NB4 (cell line): Measurements from ENCODE around the gene SEH1L.
"Not testable (repeated sequence)": the region's sequence is repeated elsewhere in the genome, so short reads cannot be mapped to it uniquely, and the experiment has no call there.

ENCODE experiments used
- DNase-seq: peaks from one replicate; pipeline ENCODE4 v3.0.0; 2010; ENCODE audit warnings: low read depth
- H3K4me3 ChIP-seq: one replicate; pipeline ENCODE4 v1.5.1; 2011; ENCODE audit warnings: mild to moderate bottlenecking, low read depth, low read length, moderate library complexity
- CTCF ChIP-seq: IDR thresholded peaks from one replicate; pipeline ENCODE4 v1.5.1; 2012; ENCODE audit warnings: low read depth, low read length
- MAX ChIP-seq: IDR thresholded peaks from 2 replicates; pipeline ENCODE4 v1.6.1; 2011; ENCODE audit warnings: low read depth, low read length
- MYC ChIP-seq: IDR thresholded peaks from 2 replicates; pipeline ENCODE4 v1.6.1; 2011; ENCODE audit warnings: low read depth, low read length
- POLR2A ChIP-seq: IDR thresholded peaks from 2 replicates; pipeline ENCODE4 v1.6.1; 2011; ENCODE audit warnings: mild to moderate bottlenecking; ENCODE audit not compliant: insufficient read length; ENCODE audit errors: extremely low read depth

SEH1L gene

GRCh38 chr18:12976305-12976704 lies 28.5 kb downstream of the SEH1L start:
- no peak for DNase-seq
- H3K4me3 ChIP-seq, result no peak overlapping the region
- TF ChIP-seq POLR2A (no peak), MAX (no peak), MYC (no peak), CTCF (no peak)

GRCh38 chr18:12980065-12980464 lies 32.3 kb downstream of the SEH1L start:
- not testable (repeated sequence) for DNase-seq, H3K4me3 ChIP-seq

GRCh38 chr18:12989397-12990122 lies 41.7 kb downstream of the SEH1L start:
- H3K4me3 ChIP-seq, result no peak overlapping the region
- peak; percentile 6 for DNase-seq
- TF ChIP-seq MAX (no peak), MYC (no peak), POLR2A (no peak), CTCF (no peak)

GRCh38 chr18:12990123-12990475 lies 42.3 kb downstream of the SEH1L start:
- H3K4me3 ChIP-seq, result peak overlapping the region; percentile 95
- TF ChIP-seq POLR2A (no peak), MAX (peak; percentile 23; the same call in 1 of the 2 replicates)
- DNase-seq, result peak; percentile 59

- 0 out of 2 replicates have a peak, but pooled peaks have one; percentile 4 for TF ChIP-seq MYC
- TF ChIP-seq POLR2A, result no peak
- no peak for TF ChIP-seq MAX
- DNase-seq, result no peak
- H3K4me3 ChIP-seq, result peak overlapping the region; percentile 95
These were observed 42.8 kb downstream of the SEH1L start for GRCh38 chr18:12990641-12990966.

- peak; percentile 99 for DNase-seq
- TF ChIP-seq MAX (peak; percentile 52), POLR2A (peak; percentile 69), MYC (peak; percentile 38; the same call in 1 of the 2 replicates), CTCF (no peak)
- peak within 1 kb of the TSS; percentile 95 for H3K4me3 ChIP-seq
These were observed 43.4 kb downstream of the SEH1L start, which contains the start of gene CEP192 for GRCh38 chr18:12990967-12991820. Gene CEP192 (plus strand): TSS chr18:12991362. CDS start chr18:12999425, 8,063 bp downstream.

- peak overlapping the region; percentile 95 for H3K4me3 ChIP-seq
- TF ChIP-seq MAX, result no peak
- no peak for TF ChIP-seq CTCF
- TF ChIP-seq MYC, result no peak
- TF ChIP-seq POLR2A, result no peak
- DNase-seq, result no peak
These were observed 44.0 kb downstream of the SEH1L start for GRCh38 chr18:12991821-12992179.
